PC-9 (cell line): Measurements from ENCODE around the gene CHST7.

ENCODE experiments used
- EZH2 ChIP-seq: fragments of 200-600 bp; sonication (generic); IDR thresholded peaks from 2 replicates; pipeline ENCODE4 v1.8.0; 2017; ENCODE audit warnings: antibody characterized with exemption, low read depth
- TF ChIP-seq, protein P1 (sequence below): fragments of 200-600 bp; sonication (generic); conservative IDR thresholded peaks from 2 replicates; pipeline ENCODE4 v1.6.1; 2017; ENCODE audit warnings: mixed run types, antibody characterized with exemption, mild to moderate bottlenecking, moderate library complexity

DNA sequence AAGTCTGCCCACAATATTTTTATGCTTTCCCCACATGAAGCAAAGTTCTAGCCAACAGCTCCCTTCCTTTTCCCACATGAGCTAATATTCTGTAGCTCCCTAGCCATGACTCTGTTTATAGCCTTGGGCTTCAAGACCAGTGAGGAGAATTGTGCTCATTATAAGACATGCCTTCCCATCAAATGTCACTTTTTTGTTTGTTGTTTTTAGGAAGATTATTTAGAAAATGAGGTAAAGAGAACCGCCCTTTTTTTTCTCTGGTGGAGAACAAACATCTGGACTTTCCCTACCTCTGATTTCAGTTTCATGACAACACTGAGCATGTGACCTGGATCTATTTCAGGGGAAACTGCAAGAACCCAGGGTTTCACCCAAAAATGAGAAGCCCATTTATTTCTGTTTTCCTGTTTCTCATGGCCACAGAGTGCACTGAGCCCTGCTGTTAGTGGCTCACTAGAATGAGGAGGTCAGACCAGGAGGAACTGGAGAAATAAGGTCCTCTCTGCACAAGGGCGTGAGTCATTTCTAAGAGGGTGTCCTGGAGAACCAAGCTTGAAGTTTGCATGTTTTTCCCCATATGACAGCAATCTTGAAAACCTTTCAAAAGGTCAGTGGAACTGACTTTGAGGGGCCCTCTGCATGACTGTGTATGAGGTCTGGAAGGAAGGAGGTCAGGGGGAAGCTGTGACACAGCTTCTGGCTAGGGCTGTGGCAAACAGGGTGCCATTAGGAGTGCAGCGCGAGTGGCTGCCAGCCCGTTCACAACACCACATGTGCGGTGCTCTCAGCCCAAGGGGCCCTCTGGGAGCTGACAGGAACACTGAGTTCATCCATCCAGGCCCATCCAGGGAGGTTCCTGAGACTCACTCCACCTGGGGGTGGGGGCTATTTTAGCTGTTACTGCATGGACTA is 55.2 kb downstream of the CHST7 start:
- TF ChIP-seq, protein P1, sequence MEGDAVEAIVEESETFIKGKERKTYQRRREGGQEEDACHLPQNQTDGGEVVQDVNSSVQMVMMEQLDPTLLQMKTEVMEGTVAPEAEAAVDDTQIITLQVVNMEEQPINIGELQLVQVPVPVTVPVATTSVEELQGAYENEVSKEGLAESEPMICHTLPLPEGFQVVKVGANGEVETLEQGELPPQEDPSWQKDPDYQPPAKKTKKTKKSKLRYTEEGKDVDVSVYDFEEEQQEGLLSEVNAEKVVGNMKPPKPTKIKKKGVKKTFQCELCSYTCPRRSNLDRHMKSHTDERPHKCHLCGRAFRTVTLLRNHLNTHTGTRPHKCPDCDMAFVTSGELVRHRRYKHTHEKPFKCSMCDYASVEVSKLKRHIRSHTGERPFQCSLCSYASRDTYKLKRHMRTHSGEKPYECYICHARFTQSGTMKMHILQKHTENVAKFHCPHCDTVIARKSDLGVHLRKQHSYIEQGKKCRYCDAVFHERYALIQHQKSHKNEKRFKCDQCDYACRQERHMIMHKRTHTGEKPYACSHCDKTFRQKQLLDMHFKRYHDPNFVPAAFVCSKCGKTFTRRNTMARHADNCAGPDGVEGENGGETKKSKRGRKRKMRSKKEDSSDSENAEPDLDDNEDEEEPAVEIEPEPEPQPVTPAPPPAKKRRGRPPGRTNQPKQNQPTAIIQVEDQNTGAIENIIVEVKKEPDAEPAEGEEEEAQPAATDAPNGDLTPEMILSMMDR: no peak
- no peak for TF ChIP-seq EZH2
